ENCODE results near the gene RAB11A. TPM values are rescaled to one million over a fixed set of nuclear protein-coding genes. Genes with fewer than 3 reads are reported as not detected.
A peak's percentile ranks its signal among the peaks of the same experiment; 100 is the strongest.

The RAB11A gene
- total RNA-seq: 100 to 1,000 TPM; 214 to 330 (median 320) TPM
- long read RNA-seq, donor 1, full-length matches to known transcripts: 97 of 114 reads
- long read RNA-seq, donor 1, partial matches to known transcripts: 0 of 114 reads
- long read RNA-seq, donor 1, other reads (novel, unspliced or antisense): 17 of 114 reads
- long read RNA-seq, donor 2, full-length matches to known transcripts: 85 of 89 reads
- long read RNA-seq, donor 2, partial matches to known transcripts: 1 of 89 reads
- long read RNA-seq, donor 2, other reads (novel, unspliced or antisense): 3 of 89 reads

DNA sequence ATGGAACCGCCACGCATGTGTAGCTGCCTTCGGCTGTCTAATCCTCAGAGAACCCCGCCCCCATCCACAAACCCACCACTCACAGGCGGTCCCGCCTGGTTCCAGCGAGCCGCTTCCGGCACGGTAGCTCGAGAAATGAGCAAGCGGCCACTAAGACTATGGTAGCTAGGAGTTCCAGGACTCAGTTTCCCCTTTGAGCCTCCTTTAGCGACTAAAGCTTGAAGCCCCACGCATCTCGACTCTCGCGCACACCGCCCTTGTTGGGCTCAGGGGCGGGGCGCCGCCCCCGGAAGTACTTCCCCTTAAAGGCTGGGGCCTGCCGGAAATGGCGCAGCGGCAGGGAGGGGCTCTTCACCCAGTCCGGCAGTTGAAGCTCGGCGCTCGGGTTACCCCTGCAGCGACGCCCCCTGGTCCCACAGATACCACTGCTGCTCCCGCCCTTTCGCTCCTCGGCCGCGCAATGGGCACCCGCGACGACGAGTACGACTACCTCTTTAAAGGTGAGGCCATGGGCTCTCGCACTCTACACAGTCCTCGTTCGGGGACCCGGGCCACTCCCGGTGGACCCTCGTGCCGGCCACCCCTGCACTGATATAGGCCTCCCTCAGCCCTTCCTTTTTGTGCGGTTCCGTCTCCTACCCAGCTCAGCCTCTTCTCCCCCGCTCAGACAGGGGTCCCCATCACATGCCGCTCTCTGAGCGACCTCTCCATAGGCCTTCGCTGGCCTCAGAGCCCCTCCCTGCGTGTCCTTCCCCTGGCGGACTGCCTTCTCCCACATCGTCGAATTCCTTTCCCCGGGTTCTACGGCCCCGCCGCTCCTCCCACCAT, at the start of gene RAB11A:
TSS of gene RAB11A (plus strand) at position 366 of the 828 bp plus-strand sequence. CDS start at position 461, 95 bp downstream.
- H3K9me3 ChIP-seq: no peaks in the 10 kb centered on the region
- intact Hi-C loops (cut with DNase I, micrococcal nuclease): no loop called here
- TF ChIP-seq, protein P1, sequence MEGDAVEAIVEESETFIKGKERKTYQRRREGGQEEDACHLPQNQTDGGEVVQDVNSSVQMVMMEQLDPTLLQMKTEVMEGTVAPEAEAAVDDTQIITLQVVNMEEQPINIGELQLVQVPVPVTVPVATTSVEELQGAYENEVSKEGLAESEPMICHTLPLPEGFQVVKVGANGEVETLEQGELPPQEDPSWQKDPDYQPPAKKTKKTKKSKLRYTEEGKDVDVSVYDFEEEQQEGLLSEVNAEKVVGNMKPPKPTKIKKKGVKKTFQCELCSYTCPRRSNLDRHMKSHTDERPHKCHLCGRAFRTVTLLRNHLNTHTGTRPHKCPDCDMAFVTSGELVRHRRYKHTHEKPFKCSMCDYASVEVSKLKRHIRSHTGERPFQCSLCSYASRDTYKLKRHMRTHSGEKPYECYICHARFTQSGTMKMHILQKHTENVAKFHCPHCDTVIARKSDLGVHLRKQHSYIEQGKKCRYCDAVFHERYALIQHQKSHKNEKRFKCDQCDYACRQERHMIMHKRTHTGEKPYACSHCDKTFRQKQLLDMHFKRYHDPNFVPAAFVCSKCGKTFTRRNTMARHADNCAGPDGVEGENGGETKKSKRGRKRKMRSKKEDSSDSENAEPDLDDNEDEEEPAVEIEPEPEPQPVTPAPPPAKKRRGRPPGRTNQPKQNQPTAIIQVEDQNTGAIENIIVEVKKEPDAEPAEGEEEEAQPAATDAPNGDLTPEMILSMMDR (IDR thresholded peaks at IDR 0.05): no peak
- DNase-seq (peak; percentile 95 to 98 (median 97)), ATAC-seq (peak; percentile 95)
- H3K4me3 ChIP-seq: peak within 1 kb of the TSS; percentile 88
- H3K4me1 ChIP-seq (ENCODE audit: low read depth): peaks cover 17% of the 10 kb centered on the region
- no peaks in the 10 kb centered on the region for H3K36me3 ChIP-seq (ENCODE audit: low read depth)

DNA sequence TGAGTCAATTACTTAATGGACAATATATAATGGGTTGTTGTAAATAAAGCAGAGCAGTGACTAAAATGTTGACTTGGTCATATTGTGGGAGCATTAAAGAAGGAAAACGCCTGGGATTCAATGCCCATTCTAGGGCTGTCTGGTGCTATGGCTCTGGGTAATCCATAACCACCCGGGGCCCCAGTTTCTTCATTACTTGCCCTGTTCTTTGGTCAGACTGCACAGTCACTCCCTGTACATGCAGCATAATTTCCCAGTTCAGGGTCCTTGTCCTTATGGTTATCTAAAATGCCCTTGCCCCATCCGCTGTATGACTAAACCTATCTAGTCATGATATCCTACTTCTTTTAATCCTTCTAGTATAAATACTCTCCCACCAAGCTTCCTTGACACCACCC, 49.7 kb upstream of the RAB11A start:
- intact Hi-C loops (cut with DNase I, micrococcal nuclease): no loop called here
- no peaks in the 10 kb centered on the region for H3K36me3 ChIP-seq (ENCODE audit: low read depth)
- no peaks in the 10 kb centered on the region for H3K4me1 ChIP-seq (ENCODE audit: low read depth)
- H3K4me3 ChIP-seq: no peak overlapping the region
- no peak for ATAC-seq
- no peak for DNase-seq
- TF ChIP-seq, protein P1 (IDR thresholded peaks at IDR 0.05): no peak
- no peaks in the 10 kb centered on the region for H3K9me3 ChIP-seq

DNA sequence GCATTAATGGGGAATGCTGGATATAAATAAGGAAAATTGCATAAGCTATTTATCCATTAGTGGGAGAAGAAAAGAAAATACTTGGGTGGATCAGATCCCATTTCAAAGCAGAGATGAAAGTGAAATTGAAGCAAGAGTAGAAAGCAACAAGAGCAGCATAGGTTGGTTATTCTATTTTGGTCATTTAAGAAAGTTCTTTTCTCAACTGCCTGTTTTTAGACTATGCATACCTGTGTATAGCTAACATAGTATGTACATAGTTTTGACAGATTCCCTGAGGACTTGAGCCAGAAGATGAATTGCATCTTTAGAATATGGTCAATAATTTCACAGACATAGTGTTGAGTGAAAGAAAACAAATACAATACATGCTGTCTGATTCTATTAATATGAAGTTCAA, 48.2 kb upstream of the RAB11A start:
- Histone ChIP-seq H3K4me1 (ENCODE audit: low read depth) (no peaks in the 10 kb centered on the region), H3K36me3 (ENCODE audit: low read depth) (no peaks in the 10 kb centered on the region), H3K9me3 (no peaks in the 10 kb centered on the region), H3K4me3 (no peak overlapping the region)
- intact Hi-C loops (cut with DNase I, micrococcal nuclease): no loop called here
- ATAC-seq (no peak), DNase-seq (no peak)
- TF ChIP-seq, protein P1 (IDR thresholded peaks at IDR 0.05): no peak

DNA sequence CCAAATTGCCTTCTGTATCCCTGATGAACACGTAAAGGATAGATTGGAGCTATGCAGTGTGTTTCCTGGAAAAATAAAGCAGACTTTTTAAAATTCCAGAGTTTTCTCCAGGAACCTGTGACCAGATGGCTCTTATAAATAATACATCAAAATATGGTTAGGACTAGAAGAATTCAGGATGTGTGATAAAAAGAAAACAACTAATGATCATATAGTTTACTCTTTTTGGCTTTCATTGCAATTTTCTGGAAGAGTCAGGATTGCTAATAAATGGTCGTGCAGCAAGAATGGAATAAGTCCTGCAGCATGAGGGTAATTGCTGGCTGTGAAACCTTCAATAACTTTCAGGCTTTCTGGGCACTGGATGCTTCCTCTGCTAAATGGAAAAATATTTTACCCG, 47.0 kb upstream of the RAB11A start:
- TF ChIP-seq, protein P1 (IDR thresholded peaks at IDR 0.05): no peak
- no peak for ATAC-seq
- Histone ChIP-seq H3K4me3 (no peak overlapping the region), H3K9me3 (no peaks in the 10 kb centered on the region), H3K36me3 (ENCODE audit: low read depth) (no peaks in the 10 kb centered on the region), H3K4me1 (ENCODE audit: low read depth) (no peaks in the 10 kb centered on the region)
- intact Hi-C loops (cut with DNase I, micrococcal nuclease): no loop called here
- no peak for DNase-seq

DNA sequence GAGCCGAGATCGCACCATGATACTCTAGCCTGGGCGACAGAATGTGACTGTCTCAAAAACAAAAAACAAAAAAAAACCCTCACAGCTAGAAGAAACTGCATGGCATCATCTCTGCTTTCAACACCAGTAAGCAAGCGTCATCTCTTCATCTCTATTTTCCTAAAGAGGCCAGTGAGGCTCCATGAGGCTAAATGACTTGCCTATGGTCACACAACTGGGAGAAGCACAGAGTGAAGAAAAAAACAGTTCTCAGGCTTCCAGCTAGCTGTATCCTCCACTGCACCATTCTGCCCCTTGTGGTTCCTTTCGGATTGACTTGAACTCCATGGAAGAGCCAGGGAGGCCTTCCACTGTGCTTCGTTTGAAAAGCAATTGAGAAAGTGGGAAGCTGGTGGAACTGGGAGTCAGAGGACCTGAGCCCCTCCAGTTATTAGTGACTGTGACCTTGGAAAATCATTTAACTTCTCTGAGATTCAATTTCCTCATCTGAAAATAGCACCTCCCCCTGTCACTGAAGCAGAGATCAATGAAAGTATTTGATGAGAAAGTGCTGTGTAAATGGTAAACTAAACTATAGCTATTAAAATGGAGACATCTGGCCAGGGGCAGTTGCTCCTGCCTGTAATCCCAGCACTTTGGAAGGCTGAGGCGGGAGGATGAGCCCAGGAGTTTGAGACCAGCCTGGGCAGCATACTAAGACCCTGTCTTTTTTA, 45.1 kb upstream of the RAB11A start:
- Histone ChIP-seq H3K4me1 (ENCODE audit: low read depth) (no peaks in the 10 kb centered on the region), H3K4me3 (no peak overlapping the region), H3K36me3 (ENCODE audit: low read depth) (no peaks in the 10 kb centered on the region), H3K9me3 (no peaks in the 10 kb centered on the region)
- DNase-seq (peak in 1 of 3 donors; percentile 78), ATAC-seq (peak; percentile 88)
- intact Hi-C loops (cut with DNase I, micrococcal nuclease): no loop called here
- TF ChIP-seq, protein P1 (IDR thresholded peaks at IDR 0.05): peak; percentile 39
